Lower leg skin (tissue), 4 donors: ENCODE measurements around the gene DCAF4. TPM values are rescaled to one million over a fixed set of nuclear protein-coding genes. Genes with fewer than 3 reads are reported as not detected.

ENCODE experiments used
- DNase-seq, 2 donors: peaks; one replicate each; pipeline ENCODE4 v3.0.0-alpha.2; 2019; ENCODE audit warnings: low spot score in 2 of 2
- H3K4me3 ChIP-seq: fragments of 200-600 bp; sonication (generic); 2 replicates; pipeline ENCODE4 v1.5.1; 2017; ENCODE audit warnings: mild to moderate bottlenecking, low read depth; ENCODE audit not compliant: poor library complexity, severe bottlenecking
- CTCF ChIP-seq, 3 donors: fragments of 450-650 bp; IDR thresholded peaks; one replicate each; pipeline ENCODE4 v1.5.1; 2016; ENCODE audit warnings: antibody characterized with exemption in 3 of 3, mild to moderate bottlenecking in 3 of 3, moderate library complexity in 2 of 3
- POLR2A ChIP-seq, 2 donors: fragments of 450-650 bp; IDR thresholded peaks; one replicate each; pipeline ENCODE4 v1.6.1; 2016 to 2017; ENCODE audit warnings: antibody characterized with exemption in 2 of 2, mild to moderate bottlenecking in 1 of 2, moderate library complexity in 1 of 2
- WGBS, 2 donors: methylation state at CpG; one replicate each; pipeline ENCODE4 v1.1.5; 2018; 5-methylcytosine and 5-hydroxymethylcytosine counted together
- intact Hi-C: fragments of 100-400 bp; cut with DNase I; formaldehyde crosslinking; loops from one replicate; pipeline ENCODE4 v1.15.0; 2023; ENCODE audit warnings: low total_unique reads
- total RNA-seq, 4 donors: library from RNA; depleted of rRNA; stranded (reverse); fragments of >200 nt; gene quantifications; one replicate each; pipeline ENCODE4 v1.1.0, GENCODE V29; 2016

DCAF4 gene
- total RNA-seq, 4 donors from 2014 or later: 24.0 to 40.5 (median 35.8) TPM

- peak in 1 of 2 donors; percentile 28 for DNase-seq
- WGBS, 2 donors: 28 to 41% methylated on average over 1 of the region's 1 CpG
- TF ChIP-seq POLR2A (IDR thresholded peaks at IDR 0.05): no peak
- TF ChIP-seq CTCF (IDR thresholded peaks at IDR 0.05): no peak
- intact Hi-C loops: no loop called here
- no peak overlapping the region for H3K4me3 ChIP-seq
Measured at GRCh38 chr14:73008501-73008900, 82.2 kb downstream of the DCAF4 start.

Other genes starting within 250 kb of the DCAF4 start
- gene DPF3, start 32.4 kb upstream of the DCAF4 start, total RNA-seq: 1 to 10 TPM; 1.1 to 4.7 (median 1.8) TPM
- gene ZFYVE1, start 100.6 kb downstream of the DCAF4 start, total RNA-seq: 10 to 100 TPM; 16.4 to 32.3 (median 23.2) TPM
- 10 to 100 TPM; 29.1 to 50.4 (median 34.4) TPM for gene RBM25, start 132.1 kb downstream of the DCAF4 start, total RNA-seq
- 10 to 100 TPM; 61.4 to 91.9 (median 63.3) TPM for gene PSEN1, start 210.0 kb downstream of the DCAF4 start, total RNA-seq